GM19240 (cell line): ENCODE measurements around the gene S100G.
"Not testable (repeated sequence)": the region's sequence is repeated elsewhere in the genome, so short reads cannot be mapped to it uniquely, and the experiment has no call there.

Source experiments
- DNase-seq: peaks from one replicate; pipeline ENCODE4 v3.0.0; 2011; ENCODE audit warnings: low spot score; ENCODE audit not compliant: insufficient read length

S100G gene, protein sequence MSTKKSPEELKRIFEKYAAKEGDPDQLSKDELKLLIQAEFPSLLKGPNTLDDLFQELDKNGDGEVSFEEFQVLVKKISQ

DNA sequence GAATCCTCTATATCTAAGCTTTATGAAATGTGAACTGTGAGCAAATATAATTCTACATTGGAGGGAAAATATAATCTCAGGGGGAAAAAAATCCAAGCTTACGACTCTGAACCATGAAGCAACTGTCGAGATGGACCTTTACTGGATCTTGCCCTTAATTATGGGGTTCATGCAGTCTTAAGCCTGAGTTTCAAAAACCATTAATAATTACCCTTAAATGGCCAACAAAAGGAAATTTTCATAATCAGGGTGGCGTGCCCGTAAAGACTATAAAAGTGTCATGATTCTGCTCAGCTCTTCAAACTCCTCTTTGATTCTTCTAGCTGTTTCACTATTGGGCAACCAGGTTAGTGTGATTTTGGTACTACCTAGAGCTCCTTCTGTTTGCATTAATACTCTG, at the start of gene S100G:
S100G (plus strand) TSS at position 301 of the 400 bp plus-strand sequence. CDS start 849 bp downstream, outside the sequence.
- no peak for DNase-seq

DNA sequence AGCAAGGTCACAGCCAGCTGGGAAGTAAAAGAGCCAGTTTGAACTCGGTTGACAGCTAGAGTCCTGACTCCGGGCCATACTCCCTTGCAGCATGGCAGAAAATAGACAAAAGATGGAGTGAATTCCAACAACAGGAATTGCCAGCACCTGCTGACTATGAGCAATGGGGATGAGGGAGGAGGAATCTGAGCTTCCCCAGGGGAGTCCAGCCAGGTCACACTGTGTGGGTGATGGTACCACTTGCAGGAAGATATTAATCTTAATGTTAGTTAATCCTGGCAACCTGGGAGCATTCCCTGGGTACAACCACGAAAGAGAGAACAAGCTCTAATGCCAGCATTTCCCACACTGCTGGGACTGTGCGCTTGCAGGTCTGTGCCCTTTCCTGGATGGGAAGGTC, 48.1 kb upstream of the S100G start:
- no peak for DNase-seq

DNA sequence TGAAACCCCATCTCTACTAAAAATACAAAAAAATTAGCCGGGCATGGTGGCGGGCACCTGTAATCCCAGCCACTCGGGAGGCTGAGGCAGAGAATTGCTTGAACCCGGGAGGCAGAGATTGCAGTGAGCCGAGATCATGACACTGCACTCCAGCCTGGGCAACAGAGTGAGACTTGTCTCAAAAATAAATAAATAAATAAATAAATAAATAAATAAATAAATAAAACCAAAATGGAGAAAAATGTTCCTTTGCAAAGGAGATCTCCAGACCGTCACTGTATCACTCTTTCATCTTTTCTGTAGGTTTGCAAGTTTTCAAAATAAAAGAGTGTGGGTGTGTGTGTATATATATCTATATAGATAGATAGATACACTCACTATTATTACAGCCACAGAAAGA, 46.7 kb upstream of the S100G start:
- DNase-seq = not testable (repeated sequence)

DNA sequence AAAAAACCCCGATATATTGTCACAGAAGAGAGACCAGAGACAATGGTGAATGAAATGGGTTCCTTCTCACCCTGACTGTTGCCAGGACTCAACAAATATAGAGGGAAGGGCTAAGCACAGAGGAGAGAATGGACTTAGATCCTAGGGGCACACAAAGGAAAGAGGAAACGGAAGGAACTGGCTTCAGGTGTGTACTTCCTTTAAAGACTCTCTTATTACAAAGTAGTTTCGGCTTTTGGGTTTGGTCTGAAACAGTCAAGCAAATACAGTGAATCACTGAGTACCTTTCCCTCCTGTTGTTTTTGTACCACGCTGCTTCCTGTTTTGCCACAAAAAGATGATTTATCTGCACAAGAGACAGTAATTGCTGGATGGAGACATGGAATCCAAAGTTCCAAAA, 46.1 kb upstream of the S100G start:
- no peak for DNase-seq

DNA sequence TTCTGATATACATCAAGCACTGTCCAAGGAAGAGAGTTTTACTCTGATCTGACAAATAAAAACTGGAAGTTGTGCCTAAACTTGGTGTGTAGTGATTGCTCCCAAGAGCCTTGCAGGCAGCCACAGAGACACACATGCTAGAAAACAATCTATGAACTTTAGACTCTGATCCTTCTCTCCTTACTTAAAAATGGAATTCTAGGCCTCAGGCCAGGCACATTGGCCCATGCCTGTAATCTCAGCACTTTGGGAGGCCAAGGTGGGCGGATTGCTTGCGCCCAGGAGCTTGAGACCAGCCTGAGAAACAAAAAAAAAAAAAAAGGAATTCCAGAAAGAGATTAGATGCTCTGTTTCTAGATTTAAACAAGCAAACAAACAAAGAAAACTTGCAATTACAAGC, 45.6 kb upstream of the S100G start:
- no peak for DNase-seq

DNA sequence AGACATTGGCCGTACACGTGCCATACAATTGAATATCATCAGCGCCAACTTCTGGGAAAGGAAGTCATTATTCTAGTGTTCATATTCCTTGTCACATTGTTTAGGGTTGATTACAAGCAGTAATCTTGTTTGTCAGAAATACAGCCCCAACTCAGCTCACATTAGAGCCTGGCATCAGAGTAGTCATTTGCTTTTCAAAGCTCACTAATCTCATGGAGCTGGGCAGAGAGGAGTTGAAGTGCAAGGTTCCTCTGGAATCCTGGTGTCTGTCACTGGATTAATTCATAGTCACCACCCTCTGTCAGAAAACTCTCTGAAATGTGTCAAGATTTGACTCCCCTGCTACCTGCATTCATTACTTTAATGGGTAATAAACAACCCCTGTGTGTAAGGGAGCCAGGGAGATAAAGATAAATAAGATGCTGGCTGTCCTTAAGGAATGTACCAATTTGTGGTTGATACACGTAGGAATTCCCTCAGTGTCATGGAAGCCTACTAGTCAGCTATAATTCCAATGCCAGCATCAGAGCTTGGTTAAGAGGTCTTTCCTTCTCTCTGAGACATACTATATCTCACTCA, 43.7 kb upstream of the S100G start:
- no peak for DNase-seq

DNA sequence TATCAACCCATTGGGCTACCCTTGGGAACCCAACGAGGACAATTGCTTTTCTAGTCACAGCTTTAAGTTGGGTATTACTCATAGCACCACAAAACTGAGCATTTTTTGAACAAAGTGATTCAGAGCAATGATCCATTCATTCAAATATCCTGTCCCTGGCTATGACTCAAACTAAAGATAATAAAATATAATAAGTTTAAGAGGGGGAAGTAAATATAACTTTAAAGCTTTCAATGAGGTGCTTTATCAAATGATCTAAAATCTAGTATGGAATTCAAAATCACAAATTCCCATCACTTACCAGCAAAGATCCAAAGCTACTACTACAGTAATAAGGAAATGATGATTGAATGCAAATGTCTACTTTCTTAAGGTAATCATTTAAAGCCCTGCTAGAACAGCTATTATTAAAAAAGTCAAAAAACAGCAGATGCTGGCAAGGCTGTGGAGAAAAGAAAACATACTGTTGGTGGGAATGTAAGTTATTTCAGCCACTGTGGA, 39.8 kb upstream of the S100G start:
- DNase-seq = no peak

DNA sequence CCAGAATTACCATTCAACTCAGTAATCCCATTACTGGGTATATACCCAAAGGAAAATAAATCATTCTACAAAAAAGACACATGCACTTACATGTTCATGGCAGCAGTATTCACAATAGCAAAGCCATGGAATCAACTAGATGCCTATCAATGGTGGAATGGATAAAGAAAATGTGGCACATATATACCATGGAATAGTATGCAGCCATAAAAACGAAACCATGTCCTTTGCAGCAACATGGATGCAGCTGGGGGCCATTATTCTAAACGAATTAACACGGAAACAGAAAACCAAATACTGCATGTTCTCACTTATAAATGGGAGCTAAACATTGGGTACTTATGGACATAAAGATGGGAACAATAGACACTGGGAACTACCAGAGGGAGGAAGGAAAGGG, 39.3 kb upstream of the S100G start:
- not testable (repeated sequence) for DNase-seq

DNA sequence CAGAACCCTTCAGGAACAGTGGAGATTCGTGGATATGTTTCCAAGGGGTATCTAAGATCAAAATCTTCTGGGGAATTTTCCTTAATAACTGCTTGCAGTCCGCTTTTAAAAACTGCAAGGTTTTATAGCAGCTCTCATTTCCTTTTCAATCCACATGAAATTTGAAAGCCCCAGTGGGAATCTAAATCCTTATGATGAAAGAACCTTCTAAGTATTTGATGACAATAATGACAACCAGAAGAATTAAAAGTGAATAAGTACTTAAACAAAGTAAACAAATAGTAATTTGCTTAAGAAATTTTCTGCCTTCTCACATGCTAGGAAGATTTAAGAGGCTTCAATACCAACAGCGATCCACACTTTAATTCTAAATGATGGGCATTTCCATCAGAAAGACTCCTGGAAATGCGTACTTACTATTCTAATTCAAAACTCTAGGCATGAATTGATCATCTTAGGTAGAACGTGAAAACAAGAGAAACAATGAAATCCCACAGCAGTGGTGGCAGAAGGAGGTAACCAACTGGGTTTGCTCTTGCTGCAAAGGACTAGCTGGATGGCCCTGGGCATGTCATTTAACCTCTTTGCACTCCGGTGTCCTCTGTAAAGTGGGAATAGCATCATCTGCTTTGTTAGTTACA, 37.6 kb upstream of the S100G start:
- DNase-seq = no peak

DNA sequence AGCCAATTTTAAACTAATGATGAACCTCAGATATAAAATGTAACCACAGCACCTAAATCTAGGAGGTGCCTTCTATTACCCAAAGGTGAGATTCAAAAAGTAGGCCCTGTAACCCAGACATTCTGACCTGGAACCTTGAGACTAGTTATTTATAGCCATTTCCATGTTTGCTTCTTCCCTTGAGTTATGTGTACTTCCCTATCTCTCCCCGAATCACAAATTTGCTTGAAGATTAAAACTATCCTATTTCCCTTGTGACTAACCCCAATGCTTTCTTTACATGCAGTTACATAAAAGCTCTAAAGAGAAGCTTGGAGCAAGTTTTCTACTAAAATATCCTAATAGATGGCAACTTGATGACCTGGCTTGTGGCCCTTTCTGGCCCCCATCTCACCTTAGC, 32.6 kb upstream of the S100G start:
- no peak for DNase-seq

DNA sequence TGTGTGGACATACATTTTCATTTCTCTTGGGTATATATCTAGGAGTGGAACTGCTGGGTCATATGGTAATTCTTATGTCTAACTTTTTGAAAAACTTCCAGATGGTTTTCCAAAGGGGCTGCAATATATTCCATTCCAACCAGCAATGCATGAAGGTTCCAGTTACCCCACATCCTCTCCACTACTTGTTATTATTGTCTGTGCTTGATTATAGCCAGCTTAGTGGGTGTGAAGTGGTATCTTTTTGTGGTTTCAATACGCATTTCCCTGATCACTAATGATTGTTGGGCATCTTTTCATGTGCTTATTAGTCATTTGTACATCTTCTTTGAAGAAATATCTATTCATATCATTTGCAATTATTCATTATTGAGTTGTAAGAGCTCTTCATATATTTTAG, 31.5 kb upstream of the S100G start:
- DNase-seq = no peak

DNA sequence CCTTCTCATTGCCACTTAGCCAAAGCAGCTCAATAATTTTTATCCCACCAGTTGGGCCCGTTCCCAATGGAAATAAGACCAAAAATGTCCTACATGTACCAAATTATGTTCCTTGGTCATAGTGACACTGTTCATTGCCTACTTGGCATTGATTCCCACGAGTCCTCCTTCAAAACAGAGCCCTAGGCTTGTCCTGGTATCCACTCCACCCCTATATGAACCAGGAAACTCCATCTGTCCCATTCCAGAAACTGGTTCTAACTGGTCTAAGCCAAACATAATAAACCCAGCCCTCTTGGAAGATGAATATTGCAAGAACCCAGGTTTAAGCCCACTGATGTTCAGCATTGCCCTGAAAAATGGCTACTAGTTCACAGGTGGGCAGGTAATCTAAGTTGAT, 30.9 kb upstream of the S100G start:
- no peak for DNase-seq

DNA sequence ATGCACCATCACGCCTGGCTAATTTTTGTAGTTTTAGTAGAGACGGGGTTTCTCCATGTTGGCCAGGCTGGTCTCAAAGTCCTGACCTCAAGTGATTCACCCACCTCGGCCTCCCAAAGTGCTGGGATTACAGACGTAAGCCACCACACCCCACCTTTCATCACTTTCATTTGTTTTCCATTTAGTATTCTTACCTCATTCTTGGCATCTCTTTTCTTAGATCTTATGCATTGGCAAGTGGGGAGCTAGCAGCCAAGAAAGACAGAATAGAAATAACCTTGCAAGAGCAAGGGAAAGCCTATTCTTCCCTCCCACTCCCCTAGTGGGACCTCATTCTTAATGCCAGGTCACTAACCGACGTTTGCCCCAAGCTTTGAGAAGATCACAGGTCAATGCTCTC, 21.4 kb upstream of the S100G start:
- DNase-seq = not testable (repeated sequence)

DNA sequence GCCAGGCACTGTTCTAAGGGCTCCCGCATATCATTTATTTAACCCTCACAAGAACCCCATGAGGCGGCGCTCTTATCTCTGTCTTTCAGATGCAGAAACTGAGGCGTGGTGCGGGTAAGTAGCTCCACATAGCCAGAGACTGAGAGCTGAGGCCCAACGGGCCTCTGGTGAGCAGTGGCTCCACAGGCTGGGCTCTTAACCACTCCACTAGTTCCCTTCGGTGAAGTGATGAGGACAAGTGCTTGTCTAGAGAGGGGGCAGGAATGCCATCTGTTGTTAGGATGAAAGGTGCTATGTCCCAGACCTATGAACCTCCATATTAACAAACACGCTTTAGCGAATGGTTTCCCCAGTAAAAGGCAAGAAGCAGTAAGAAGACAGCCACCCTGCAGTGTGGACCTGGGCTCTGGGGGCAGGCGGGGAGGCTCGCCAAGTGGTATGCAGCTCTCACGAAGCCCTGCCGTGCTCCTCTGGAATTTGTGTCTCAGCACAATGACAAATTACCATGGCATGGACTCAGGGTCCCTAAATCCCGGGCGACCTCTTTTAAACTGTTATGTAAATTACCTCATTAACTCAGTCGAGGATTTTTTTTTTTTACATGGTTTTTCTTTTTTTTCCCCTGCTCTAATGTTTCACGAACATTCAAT, 20.9 kb upstream of the S100G start:
- no peak for DNase-seq

DNA sequence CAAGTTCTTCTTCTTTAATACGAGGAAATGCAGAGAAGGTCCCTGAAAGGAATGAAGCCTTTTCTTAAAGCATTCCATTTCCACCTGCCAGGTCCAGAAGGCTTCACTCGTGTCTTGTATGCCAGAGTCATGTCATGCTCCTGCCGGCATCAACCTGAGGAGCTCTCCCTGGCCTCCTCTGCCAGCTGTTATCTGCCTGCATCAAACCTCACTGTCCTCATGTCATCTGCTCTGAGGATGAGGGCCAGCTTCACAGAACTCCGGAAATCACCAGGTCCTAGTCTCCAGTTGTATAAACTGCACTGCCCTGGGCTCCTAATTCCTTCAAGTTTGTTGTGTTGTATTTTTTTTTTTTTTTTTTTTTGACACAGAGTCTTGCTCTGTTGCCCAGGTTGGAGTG, 20.0 kb upstream of the S100G start:
- DNase-seq = no peak

DNA sequence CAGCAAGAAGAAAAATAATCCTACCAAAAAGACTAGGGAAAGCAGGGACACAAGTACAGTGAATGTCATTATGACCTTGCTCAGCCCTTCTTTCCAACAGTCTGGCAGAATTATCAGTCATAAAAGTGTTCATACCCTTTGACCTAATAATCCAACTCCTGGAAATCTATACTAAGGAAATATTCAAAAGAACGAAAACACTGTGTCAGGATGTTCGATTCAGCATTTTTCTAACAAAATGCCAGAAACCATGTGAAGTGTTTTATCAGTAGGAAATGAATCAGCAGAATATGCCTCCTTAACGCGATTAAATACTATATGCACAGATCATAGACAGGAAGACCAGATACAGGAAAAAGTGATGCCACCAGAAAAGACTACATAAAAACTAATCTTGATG, 16.2 kb upstream of the S100G start:
- DNase-seq = no peak

DNA sequence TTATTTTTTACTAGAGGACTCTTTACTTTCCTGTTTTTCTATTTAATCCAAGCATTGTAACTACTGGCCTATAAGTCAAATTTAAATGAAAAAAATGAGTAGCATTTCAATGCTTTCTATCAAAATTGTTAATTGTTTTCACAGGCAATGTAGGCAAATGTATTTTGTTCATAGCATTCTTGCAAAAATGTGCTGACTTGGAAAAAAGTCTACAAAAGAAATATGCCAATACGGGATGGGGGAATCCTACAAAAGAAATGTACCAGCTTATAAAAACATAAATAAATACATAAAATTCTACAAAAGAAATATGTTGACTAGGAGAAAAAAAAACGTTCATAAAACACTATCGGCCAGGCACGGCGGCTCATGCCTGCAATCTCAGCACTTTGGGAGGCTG, 14.9 kb upstream of the S100G start:
- DNase-seq = no peak

DNA sequence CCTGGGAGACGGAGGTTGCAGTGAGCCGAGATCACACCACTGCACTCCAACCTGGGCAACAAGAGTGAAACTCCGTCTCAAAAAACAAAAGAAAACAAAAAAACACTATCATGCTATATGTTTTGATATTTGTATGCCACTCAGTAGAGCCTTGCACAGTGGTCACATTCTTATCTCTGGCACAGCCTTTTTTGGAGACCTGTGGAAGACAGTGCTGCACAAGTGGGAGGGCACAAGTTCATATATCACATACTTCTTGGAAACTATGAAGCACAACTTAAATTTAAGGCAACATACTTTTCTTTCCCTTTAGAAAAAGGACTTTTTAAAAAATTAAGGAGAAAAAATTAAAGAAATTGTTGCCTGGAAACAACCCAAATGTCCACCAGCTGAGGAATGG, 14.4 kb upstream of the S100G start:
- no peak for DNase-seq

DNA sequence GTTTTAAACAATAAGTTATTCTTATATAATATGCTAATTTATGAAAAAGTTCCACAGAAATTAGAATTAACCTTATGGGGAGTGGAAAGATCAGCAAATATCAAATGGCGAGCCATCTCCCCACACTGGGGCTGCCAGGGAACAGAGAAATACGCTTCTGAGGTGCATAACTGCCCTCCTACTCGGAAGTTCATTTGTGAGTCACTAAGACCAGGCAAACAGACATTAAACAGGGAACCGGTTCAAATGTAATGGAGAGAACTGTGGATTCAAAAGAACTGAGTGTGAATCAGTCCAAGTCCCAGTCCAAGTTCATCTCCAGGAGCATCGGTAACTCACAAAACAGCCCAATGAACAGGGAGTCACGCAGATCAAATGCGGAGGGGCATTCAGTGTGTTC, 11.4 kb upstream of the S100G start:
- no peak for DNase-seq

DNA sequence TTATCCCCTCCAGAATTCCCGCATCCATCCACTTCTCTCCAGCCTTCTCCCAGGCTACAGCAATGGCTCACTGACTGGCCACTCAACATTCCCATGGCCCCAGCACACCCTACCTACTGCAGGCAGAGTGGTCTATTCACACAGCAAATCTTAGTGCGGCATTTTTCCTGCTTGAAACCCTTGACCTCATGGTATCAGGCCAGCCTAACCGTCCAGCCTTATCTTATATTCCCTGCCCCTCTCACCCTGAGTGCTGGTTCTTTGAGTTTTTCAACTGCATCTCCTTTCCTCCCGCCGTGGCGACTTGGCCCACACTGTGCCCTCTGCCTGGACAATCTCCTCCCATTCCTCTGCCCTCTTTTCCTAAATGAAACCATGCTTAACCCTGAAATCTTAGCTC, 10.0 kb upstream of the S100G start:
- DNase-seq = no peak

DNA sequence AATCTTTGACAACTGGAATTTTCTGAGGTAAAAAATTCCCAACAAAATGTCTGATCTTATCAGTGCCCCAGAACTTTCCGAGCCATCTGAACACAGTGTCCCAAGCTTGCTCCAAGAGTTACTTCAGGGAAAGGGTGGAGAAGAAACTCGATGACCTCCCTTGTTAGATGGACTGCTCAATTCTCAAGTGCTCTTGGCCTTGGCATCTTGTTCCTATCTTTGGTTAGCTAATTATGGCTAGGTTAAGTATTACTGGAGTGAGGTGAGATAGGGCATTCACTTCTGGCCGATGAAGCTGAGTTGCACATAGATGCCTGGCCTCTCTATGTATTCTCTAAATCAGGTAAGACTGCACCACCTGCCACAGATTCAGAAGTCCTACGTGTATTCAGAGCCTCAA, 9.1 kb upstream of the S100G start:
- DNase-seq = no peak

DNA sequence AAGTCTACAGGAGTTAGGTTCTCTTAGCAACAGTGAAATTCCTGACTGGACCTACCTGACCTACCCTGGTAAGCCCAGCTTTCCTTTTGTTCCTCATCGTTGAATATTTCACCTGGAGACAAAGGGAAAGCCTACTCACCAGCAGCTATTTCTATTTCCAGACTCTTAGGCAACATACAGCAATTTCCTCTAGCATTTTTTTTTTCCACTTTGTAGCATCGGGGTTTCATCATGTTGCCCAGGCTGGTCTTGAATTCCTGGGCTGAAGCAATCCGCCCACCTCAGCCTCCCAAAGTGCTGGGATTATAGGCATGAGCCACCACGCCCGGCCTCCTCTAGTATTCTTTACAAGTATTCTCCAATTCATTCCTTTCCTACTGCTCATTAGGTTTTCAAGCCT, 6.8 kb upstream of the S100G start:
- no peak for DNase-seq
